AG04449 (cell line): ENCODE data around the gene PPEF1.
"Not testable (repeated sequence)": the region's sequence is repeated elsewhere in the genome, so short reads cannot be mapped to it uniquely, and the experiment has no call there.

Source experiments
- CTCF ChIA-PET: fragments of 350-600 bp; formaldehyde crosslinking; extraction: SDS; loops from one replicate; lab custom pipeline; 2021; ENCODE audit warnings: antibody characterized with exemption; lab: Yijun Ruan, JAX
- POLR2A ChIA-PET: fragments of 400-600, 350-600 bp; formaldehyde crosslinking; extraction: SDS; loops from one replicate; lab custom pipeline; 2020; ENCODE audit warnings: antibody characterized with exemption, inconsistent platforms; lab: Yijun Ruan, JAX
- DNase-seq: peaks from one replicate; pipeline ENCODE4 v3.0.0-alpha.2; 2010; ENCODE audit warnings: low read depth, low spot score
- H3K4me3 ChIP-seq: 2 replicates; pipeline ENCODE4 v1.5.1; 2011; ENCODE audit warnings: low read depth, mild to moderate bottlenecking, control low read depth, low read length
- TF ChIP-seq, protein P1 (sequence below): IDR thresholded peaks from one replicate; pipeline ENCODE4 v1.5.1; 2011; ENCODE audit warnings: mild to moderate bottlenecking, moderate library complexity, low read length, control low read depth, inconsistent platforms; ENCODE audit not compliant: insufficient read depth; ENCODE audit errors: missing control alignments

The PPEF1 gene

DNA sequence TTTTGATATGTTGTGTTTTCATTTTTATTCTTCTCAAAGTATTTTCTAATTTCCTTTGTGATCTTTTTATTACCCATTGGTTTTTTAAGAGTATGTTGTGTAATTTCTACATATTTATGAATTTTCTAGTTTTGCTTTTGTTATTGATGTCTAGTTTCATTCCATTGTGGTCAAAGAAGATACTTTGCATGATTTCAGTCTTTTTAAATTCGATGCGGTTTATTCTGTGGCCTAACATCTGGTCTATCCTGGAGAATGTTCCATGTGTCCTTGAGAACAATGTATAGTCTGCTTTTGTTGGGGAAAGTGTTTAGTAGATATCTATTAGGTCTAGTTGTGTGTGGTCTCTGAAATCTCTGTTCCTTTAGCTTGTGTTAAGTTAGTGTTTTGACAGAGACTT lies 46.2 kb downstream of the PPEF1 start:
- POLR2A ChIA-PET: no interaction called here
- no peak overlapping the region for H3K4me3 ChIP-seq
- TF ChIP-seq, protein P1, sequence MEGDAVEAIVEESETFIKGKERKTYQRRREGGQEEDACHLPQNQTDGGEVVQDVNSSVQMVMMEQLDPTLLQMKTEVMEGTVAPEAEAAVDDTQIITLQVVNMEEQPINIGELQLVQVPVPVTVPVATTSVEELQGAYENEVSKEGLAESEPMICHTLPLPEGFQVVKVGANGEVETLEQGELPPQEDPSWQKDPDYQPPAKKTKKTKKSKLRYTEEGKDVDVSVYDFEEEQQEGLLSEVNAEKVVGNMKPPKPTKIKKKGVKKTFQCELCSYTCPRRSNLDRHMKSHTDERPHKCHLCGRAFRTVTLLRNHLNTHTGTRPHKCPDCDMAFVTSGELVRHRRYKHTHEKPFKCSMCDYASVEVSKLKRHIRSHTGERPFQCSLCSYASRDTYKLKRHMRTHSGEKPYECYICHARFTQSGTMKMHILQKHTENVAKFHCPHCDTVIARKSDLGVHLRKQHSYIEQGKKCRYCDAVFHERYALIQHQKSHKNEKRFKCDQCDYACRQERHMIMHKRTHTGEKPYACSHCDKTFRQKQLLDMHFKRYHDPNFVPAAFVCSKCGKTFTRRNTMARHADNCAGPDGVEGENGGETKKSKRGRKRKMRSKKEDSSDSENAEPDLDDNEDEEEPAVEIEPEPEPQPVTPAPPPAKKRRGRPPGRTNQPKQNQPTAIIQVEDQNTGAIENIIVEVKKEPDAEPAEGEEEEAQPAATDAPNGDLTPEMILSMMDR: no peak
- no peak for DNase-seq
- CTCF ChIA-PET: no interaction called here

DNA sequence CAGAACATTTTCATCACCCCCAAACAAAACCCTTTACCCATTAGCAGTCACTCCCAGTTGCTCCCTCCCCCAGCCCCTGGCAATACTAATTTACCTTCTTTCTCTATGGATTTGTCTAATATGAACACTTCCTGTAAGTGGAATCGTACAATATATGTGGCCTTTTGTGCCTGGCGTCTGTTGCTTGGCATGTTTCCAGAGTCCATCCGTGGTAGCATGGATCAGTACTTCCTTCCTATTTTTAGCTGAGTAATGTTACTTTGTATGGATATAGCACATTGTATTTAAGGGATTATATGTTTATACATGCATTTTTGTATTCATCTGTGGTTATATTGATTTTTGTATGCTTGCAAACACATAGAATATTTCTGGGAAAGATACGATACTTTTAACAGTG lies 48.2 kb downstream of the PPEF1 start:
- ChIA-PET CTCF (no interaction called here), POLR2A (no interaction called here)
- TF ChIP-seq, protein P1: no peak
- H3K4me3 ChIP-seq: no peak overlapping the region
- DNase-seq: no peak

GRCh38 chrX:18757956-18758932 lies 50.8 kb downstream of the PPEF1 start:
- POLR2A ChIA-PET: no interaction called here
- TF ChIP-seq, protein P1: no peak
- H3K4me3 ChIP-seq: no peak overlapping the region
- no peak for DNase-seq
- CTCF ChIA-PET: no interaction called here

GRCh38 chrX:18761750-18762149 lies 54.3 kb downstream of the PPEF1 start:
- ChIA-PET POLR2A (no interaction called here), CTCF (no interaction called here)
- no peak for DNase-seq
- no peak overlapping the region for H3K4me3 ChIP-seq
- TF ChIP-seq, protein P1: no peak

- H3K4me3 ChIP-seq, DNase-seq, POLR2A ChIA-PET, CTCF ChIA-PET: not testable (repeated sequence)
Measured at GRCh38 chrX:18763106-18763505, 55.7 kb downstream of the PPEF1 start.

- ChIA-PET CTCF (no interaction called here), POLR2A (no interaction called here)
- H3K4me3 ChIP-seq: no peak overlapping the region
- TF ChIP-seq, protein P1: no peak
- no peak for DNase-seq
Measured at GRCh38 chrX:18769364-18769763, 61.9 kb downstream of the PPEF1 start.
